HEK293 (cell line): Measurements from ENCODE around the gene CHCHD6.

Experiments
- PRDM1 ChIP-seq: fragments of 450-650 bp; formaldehyde crosslinking; IDR thresholded peaks from 2 replicates; pipeline ENCODE4; 2016; ENCODE audit warnings: missing biosample characterization, missing genetic modification characterization
- ZBTB8A ChIP-seq: fragments of 450-650 bp; formaldehyde crosslinking; IDR thresholded peaks from 2 replicates; pipeline ENCODE4 v1.5.1; 2016; ENCODE audit warnings: missing biosample characterization, missing genetic modification characterization
- ZNF530 ChIP-seq: fragments of 450-650 bp; formaldehyde crosslinking; IDR thresholded peaks from 2 replicates; pipeline ENCODE4 v1.5.1; 2016; ENCODE audit warnings: low read depth, missing biosample characterization, missing genetic modification characterization
- TF ChIP-seq, protein P1 (sequence below): fragments of 450-650 bp; formaldehyde crosslinking; IDR thresholded peaks from 2 replicates; pipeline ENCODE4 v1.5.1; 2016; ENCODE audit warnings: missing biosample characterization, missing genetic modification characterization
- TF ChIP-seq, protein P2 (sequence below): IDR thresholded peaks from 2 replicates; pipeline ENCODE4 v1.6.1; 2011; ENCODE audit warnings: mild to moderate bottlenecking, low read depth, low read length, borderline replicate concordance

DNA sequence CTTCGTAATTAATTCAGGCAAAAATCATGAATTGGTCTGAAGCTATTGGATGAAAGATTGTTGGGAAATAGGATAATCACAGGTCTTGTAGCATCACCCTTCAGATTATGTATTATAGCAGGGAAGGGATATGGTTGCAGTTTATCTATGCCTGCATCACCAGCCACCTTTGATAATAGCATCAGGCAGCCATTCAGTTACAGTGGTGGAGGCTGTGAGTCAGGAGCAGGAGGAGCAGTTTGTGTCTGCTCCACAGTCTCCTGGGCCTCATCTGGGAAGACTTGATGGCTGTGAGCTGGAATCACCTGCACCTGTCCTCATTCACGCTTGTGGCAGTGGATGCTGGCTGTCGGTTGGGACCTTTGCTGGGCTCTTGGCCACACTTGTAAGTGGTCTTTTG lies 174.6 kb downstream of the CHCHD6 start:
- TF ChIP-seq, protein P1, sequence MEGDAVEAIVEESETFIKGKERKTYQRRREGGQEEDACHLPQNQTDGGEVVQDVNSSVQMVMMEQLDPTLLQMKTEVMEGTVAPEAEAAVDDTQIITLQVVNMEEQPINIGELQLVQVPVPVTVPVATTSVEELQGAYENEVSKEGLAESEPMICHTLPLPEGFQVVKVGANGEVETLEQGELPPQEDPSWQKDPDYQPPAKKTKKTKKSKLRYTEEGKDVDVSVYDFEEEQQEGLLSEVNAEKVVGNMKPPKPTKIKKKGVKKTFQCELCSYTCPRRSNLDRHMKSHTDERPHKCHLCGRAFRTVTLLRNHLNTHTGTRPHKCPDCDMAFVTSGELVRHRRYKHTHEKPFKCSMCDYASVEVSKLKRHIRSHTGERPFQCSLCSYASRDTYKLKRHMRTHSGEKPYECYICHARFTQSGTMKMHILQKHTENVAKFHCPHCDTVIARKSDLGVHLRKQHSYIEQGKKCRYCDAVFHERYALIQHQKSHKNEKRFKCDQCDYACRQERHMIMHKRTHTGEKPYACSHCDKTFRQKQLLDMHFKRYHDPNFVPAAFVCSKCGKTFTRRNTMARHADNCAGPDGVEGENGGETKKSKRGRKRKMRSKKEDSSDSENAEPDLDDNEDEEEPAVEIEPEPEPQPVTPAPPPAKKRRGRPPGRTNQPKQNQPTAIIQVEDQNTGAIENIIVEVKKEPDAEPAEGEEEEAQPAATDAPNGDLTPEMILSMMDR (tag by site-specific recombination), result no peak
- TF ChIP-seq, protein P2, sequence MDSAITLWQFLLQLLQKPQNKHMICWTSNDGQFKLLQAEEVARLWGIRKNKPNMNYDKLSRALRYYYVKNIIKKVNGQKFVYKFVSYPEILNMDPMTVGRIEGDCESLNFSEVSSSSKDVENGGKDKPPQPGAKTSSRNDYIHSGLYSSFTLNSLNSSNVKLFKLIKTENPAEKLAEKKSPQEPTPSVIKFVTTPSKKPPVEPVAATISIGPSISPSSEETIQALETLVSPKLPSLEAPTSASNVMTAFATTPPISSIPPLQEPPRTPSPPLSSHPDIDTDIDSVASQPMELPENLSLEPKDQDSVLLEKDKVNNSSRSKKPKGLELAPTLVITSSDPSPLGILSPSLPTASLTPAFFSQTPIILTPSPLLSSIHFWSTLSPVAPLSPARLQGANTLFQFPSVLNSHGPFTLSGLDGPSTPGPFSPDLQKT, result no peak
- TF ChIP-seq ZNF530, result no peak
- TF ChIP-seq PRDM1, result no peak
- no peak for TF ChIP-seq ZBTB8A
